SK-N-MC (cell line): ENCODE measurements around the gene METTL16.

Experiments
- EZH2 ChIP-seq: fragments of 200-600 bp; sonication (generic); IDR thresholded peaks from one replicate; pipeline ENCODE4 v1.6.1; 2017; ENCODE audit warnings: antibody characterized with exemption
- FOXP2 ChIP-seq: optimal IDR thresholded peaks from 2 replicates; pipeline ENCODE3; 2011; ENCODE audit warnings: mild to moderate bottlenecking, moderate library complexity; ENCODE audit not compliant: insufficient read depth; ENCODE audit errors: extremely low read length, control extremely low read depth
- POLR2AphosphoS5 ChIP-seq: IDR thresholded peaks from 2 replicates; pipeline ENCODE4 v1.6.1; 2012; ENCODE audit warnings: mild to moderate bottlenecking, low read depth, low read length, borderline replicate concordance

DNA sequence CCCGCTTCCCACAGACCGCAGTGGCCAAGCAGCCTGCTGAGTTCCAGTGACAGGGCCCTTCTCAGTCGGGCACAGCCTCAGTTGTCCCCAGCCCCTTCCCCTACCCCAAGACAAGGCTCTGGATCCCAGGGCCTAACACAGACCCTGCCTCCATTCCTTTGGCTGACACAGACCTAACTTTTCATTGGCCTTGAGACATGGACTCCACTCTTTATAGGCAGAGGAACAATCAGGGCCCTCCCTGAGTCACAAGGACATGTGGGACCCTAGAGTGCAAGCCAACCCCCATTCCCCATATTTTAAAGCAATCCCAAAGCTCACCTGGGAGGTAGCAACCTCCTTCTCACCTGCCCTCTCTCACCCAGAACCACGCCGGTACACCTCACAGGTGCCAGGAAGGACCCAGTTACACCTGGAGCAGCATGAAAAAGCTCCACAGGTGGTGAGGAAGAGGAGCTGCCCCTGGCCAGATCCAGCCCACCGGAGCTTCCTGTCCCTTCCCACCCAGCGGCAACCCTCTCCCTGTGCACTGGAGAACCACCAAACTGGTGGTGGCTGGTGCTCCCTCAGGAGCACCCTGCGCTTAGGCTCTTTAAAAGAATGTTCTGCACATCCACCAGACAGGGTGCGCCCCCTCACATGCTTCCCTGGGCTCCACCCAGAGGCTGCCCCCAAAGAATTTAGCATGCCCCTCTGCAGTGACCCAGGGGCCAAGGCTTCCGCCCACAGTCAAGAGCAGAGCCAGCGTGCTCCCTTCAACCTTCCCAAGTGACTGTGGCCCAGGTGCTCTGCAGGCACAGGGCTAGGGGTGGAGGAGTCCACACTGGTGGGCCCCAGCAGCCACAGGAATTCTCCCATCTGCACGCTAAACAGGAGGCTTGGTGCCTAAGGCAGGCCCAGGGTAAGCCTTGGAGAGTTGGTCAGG is 114.2 kb downstream of the METTL16 start:
- TF ChIP-seq EZH2 (no peak), POLR2AphosphoS5 (no peak), FOXP2 (no peak)
